Measurements from ENCODE around the gene LUZP2. TPM values are rescaled to one million over a fixed set of nuclear protein-coding genes. Genes with fewer than 3 reads are reported as not detected.

Gene LUZP2
- total RNA-seq, 2 donors from 2014 or later = 1.6 TPM; not detected in 1

GRCh38 chr11:24716403-24716802 lies 219.6 kb downstream of the LUZP2 start:
- intact Hi-C loops (cut with DNase I) = no loop called here
- no peaks in the 10 kb centered on the region for H3K27me3 ChIP-seq
- DNase-seq (no peak), ATAC-seq (no peak)
- H3K4me3 ChIP-seq = no peak overlapping the region
- no peaks in the 10 kb centered on the region for H3K4me1 ChIP-seq
- H3K9me3 ChIP-seq = no peaks in the 10 kb centered on the region
- H3K36me3 ChIP-seq (replicated peaks in 1 of 2; ENCODE audit: insufficient read depth in 1 of 2, low read depth in 2 of 2) = no peaks in the 10 kb centered on the region
- 33 to 43% methylated on average over 5 of the region's 5 CpGs for WGBS, 2 donors
- no peak overlapping the region for H3K27ac ChIP-seq
- TF ChIP-seq CTCF (IDR thresholded peaks at IDR 0.05) = no peak
- TF ChIP-seq POLR2A (IDR thresholded peaks at IDR 0.05) = no peak

- Histone ChIP-seq H3K27me3 (no peaks in the 10 kb centered on the region), H3K9me3 (no peaks in the 10 kb centered on the region), H3K4me1 (no peaks in the 10 kb centered on the region), H3K36me3 (replicated peaks in 1 of 2; ENCODE audit: insufficient read depth in 1 of 2, low read depth in 2 of 2) (no peaks in the 10 kb centered on the region), H3K27ac (no peak overlapping the region), H3K4me3 (no peak overlapping the region)
- no peak for DNase-seq
- 87 to 94% methylated on average over 5 of the region's 5 CpGs for WGBS, 2 donors
- no peak for ATAC-seq
- no peak for TF ChIP-seq POLR2A (IDR thresholded peaks at IDR 0.05)
- no peak for TF ChIP-seq CTCF (IDR thresholded peaks at IDR 0.05)
- intact Hi-C loops (cut with DNase I) = no loop called here
Measured at GRCh38 chr11:24723231-24723630, 226.4 kb downstream of the LUZP2 start.

GRCh38 chr11:24731554-24731953 lies 234.7 kb downstream of the LUZP2 start:
- Histone ChIP-seq H3K4me3 (no peak overlapping the region), H3K4me1 (no peaks in the 10 kb centered on the region), H3K27ac (no peak overlapping the region), H3K36me3 (replicated peaks in 1 of 2; ENCODE audit: insufficient read depth in 1 of 2, low read depth in 2 of 2) (no peaks in the 10 kb centered on the region), H3K27me3 (no peaks in the 10 kb centered on the region), H3K9me3 (no peaks in the 10 kb centered on the region)
- intact Hi-C loops (cut with DNase I) = no loop called here
- DNase-seq (no peak), ATAC-seq (no peak)
- TF ChIP-seq POLR2A (IDR thresholded peaks at IDR 0.05) (no peak), CTCF (IDR thresholded peaks at IDR 0.05) (no peak)
- WGBS, 2 donors = 53 to 58% methylated on average over 1 of the region's 1 CpG

- intact Hi-C loops (cut with DNase I) = no loop called here
- no peak overlapping the region for H3K4me3 ChIP-seq
- 25 to 35% methylated on average over 3 of the region's 3 CpGs for WGBS, 2 donors
- H3K4me1 ChIP-seq = no peaks in the 10 kb centered on the region
- no peak overlapping the region for H3K27ac ChIP-seq
- H3K9me3 ChIP-seq = no peaks in the 10 kb centered on the region
- H3K36me3 ChIP-seq (replicated peaks in 1 of 2; ENCODE audit: insufficient read depth in 1 of 2, low read depth in 2 of 2) = no peaks in the 10 kb centered on the region
- TF ChIP-seq POLR2A (IDR thresholded peaks at IDR 0.05) (no peak), CTCF (IDR thresholded peaks at IDR 0.05) (no peak)
- DNase-seq (no peak), ATAC-seq (no peak)
- H3K27me3 ChIP-seq = no peaks in the 10 kb centered on the region
Measured at GRCh38 chr11:24734742-24735237, 237.9 kb downstream of the LUZP2 start.

GRCh38 chr11:24738972-24739371 lies 242.1 kb downstream of the LUZP2 start:
- Histone ChIP-seq H3K9me3 (no peaks in the 10 kb centered on the region), H3K27me3 (no peaks in the 10 kb centered on the region), H3K4me1 (no peaks in the 10 kb centered on the region), H3K4me3 (no peak overlapping the region), H3K36me3 (replicated peaks in 1 of 2; ENCODE audit: insufficient read depth in 1 of 2, low read depth in 2 of 2) (no peaks in the 10 kb centered on the region), H3K27ac (no peak overlapping the region)
- WGBS, 2 donors = 49 to 65% methylated on average over 2 of the region's 2 CpGs
- no peak for TF ChIP-seq CTCF (IDR thresholded peaks at IDR 0.05)
- ATAC-seq (no peak), DNase-seq (no peak)
- intact Hi-C loops (cut with DNase I) = no loop called here
